GM06990 (cell line): ENCODE measurements around the gene ME2.
"Not testable (repeated sequence)": the region's sequence is repeated elsewhere in the genome, so short reads cannot be mapped to it uniquely, and the experiment has no call there.

Experiments used
- DNase-seq: peaks from one replicate; pipeline ENCODE4 v3.0.0-alpha.2; 2011; ENCODE audit not compliant: insufficient read length; ENCODE audit errors: extremely low read depth
- H3K27me3 ChIP-seq: replicated peaks from 2 replicates; pipeline ENCODE4 v1.6.0; 2011; ENCODE audit warnings: low read length; ENCODE audit not compliant: control insufficient read depth, insufficient read depth
- H3K36me3 ChIP-seq: 2 replicates; pipeline ENCODE4 v1.5.1; 2011; ENCODE audit warnings: low read length; ENCODE audit not compliant: control insufficient read depth, insufficient read depth
- H3K4me3 ChIP-seq: replicated peaks from 2 replicates; pipeline ENCODE4 v1.5.1; 2011; ENCODE audit warnings: low read depth, mild to moderate bottlenecking, control low read depth, low read length
- TF ChIP-seq, protein P1 (sequence below): IDR thresholded peaks from 2 replicates; pipeline ENCODE4 v1.5.1; 2011; ENCODE audit warnings: low read length, control low read depth, mild to moderate bottlenecking, inconsistent platforms; ENCODE audit not compliant: insufficient read depth, poor library complexity, severe bottlenecking

ME2 gene

DNA sequence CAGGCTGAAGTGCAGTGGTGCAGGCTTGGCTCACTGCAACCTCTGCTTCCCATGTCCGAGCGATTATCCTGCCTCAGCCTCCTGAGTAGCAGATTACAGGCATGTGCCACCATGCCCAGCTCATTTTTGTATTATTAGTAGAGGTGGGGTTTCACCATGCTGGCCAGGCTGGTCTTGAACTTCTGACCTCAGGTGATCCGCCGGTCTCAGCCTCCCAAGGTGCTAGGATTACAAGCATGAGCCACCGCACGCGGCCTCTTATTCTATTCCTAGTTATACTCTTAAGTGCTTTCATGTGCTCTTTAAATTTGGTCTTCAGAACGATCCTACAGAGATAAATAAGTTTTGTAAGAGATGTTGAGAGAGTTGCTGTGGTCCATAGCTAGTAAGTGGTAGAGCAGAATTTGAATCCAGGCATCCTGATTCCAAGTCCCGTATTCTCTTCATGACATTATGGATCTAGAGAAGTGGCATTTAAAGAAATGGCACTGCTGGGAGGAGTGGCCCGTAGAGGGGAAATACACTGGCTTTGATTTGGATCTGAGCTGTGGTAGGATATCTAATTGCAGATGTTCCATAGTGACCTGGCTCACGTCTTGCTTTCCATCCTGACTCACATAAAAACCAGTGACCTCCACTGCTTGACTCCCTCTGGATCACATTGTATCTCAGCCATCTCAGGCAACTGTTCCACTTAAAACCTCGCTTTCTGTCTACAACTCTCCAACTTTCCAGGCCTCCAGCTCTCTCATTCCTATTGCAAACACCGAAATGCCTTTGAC, 22.8 kb upstream of the ME2 start:
- Histone ChIP-seq H3K36me3 (no peaks in the 10 kb centered on the region), H3K4me3 (no peak overlapping the region), H3K27me3 (no peaks in the 10 kb centered on the region)
- TF ChIP-seq, protein P1, sequence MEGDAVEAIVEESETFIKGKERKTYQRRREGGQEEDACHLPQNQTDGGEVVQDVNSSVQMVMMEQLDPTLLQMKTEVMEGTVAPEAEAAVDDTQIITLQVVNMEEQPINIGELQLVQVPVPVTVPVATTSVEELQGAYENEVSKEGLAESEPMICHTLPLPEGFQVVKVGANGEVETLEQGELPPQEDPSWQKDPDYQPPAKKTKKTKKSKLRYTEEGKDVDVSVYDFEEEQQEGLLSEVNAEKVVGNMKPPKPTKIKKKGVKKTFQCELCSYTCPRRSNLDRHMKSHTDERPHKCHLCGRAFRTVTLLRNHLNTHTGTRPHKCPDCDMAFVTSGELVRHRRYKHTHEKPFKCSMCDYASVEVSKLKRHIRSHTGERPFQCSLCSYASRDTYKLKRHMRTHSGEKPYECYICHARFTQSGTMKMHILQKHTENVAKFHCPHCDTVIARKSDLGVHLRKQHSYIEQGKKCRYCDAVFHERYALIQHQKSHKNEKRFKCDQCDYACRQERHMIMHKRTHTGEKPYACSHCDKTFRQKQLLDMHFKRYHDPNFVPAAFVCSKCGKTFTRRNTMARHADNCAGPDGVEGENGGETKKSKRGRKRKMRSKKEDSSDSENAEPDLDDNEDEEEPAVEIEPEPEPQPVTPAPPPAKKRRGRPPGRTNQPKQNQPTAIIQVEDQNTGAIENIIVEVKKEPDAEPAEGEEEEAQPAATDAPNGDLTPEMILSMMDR: no peak
- DNase-seq: no peak

DNA sequence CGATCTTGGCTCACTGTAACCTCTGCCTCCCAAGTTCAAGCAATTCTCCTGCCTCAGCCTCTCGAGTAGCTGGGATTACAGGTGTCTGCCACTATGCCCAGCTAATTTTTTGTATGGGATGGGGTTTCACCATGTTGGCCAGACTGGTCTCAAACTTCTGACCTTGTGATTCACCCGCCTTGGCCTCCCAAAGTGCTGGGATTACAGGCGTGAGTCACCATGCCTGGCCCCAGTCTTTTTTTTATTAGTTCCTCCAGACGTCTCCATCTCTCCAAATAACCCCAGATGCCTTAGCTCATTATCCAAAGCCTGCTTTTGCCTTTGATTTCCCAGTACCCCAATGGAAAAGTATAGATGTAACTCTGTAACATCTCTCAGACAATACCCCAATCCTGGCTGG, 21.8 kb upstream of the ME2 start:
- not testable (repeated sequence) for H3K27me3 ChIP-seq, H3K36me3 ChIP-seq, H3K4me3 ChIP-seq, DNase-seq

DNA sequence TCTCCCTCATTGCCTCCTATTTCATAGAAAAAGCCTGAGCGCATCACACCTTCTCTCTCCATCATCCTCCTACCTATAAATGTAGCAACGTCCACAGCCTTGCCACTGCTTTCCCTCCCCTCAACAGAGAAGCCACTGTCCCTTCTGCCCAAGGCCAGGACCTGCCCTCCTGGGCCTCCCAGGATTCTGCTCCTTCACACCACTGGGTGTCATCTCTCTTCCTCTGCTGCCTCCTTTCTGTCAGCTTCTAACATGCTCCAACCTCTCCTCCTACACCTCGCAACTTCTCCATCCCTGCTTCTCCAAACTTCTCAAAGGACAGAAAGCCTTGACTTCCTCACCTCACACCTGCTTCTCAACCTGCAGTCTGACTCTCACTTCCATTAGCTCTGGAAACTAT, 21.2 kb upstream of the ME2 start:
- Histone ChIP-seq H3K36me3 (no peaks in the 10 kb centered on the region), H3K4me3 (no peak overlapping the region), H3K27me3 (no peaks in the 10 kb centered on the region)
- DNase-seq: no peak
- TF ChIP-seq, protein P1: no peak

DNA sequence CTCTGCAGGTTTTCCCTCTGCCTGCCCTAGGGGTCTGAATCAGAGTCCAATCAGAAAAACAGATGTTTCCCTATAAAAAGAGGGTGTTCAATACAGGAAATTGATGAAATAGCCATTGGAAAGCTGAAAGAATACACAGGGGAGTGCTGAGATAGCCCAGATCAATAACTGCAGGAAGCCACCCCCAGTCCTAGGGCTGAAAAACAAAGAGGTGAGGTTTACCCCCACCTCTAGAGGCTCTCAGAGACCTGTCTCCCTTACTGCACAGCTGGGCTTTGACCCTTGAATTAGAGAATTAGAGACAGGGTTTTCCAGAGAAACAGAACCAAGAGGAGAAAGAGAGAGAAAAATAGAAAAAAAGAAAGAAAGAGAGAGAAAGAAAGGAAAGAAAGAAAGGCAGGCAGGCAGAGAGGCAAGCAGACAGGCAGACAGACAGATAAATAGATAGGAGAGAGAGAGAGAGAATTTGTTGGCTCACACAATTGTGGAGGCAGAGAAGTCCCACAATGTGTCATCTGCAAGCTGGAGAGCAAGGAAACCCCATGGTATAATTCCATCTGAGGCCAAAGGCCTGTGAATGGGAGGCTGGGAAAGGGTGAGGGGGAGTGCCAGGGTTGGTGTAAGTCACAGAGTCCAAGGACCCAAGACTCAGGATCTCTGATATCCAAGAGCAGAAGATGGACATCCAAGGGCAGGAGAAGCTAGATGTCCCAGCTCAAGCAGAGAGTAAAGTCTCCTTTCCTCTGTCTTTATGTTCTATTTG, 18.9 kb upstream of the ME2 start:
- TF ChIP-seq, protein P1: no peak
- Histone ChIP-seq H3K27me3 (no peaks in the 10 kb centered on the region), H3K36me3 (no peaks in the 10 kb centered on the region)

DNA sequence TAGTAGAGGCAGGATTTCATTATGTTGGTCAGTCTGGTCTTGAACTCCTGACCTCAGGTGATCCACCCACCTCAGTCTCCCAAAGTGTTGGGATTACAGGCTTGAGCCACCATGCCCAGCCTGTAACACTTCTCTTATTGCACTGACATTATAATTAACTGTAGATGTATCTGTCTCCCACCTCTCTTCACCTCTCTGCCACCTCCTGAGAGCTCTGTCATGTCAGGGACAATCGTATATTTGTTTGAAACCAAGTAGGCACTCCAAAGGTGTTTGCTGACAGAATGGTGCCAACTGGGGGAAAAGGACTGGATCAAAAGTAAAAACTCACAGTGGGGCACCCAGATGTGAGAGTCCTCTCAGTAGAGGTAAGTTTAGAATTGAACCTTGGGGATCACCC, 17.3 kb upstream of the ME2 start:
- no peak overlapping the region for H3K4me3 ChIP-seq
- no peaks in the 10 kb centered on the region for H3K36me3 ChIP-seq
- TF ChIP-seq, protein P1: no peak

More for the DNA sequence above, 18.9 kb upstream of the ME2 start:
- H3K4me3 ChIP-seq: no peak overlapping the region
- DNase-seq: no peak

DNA sequence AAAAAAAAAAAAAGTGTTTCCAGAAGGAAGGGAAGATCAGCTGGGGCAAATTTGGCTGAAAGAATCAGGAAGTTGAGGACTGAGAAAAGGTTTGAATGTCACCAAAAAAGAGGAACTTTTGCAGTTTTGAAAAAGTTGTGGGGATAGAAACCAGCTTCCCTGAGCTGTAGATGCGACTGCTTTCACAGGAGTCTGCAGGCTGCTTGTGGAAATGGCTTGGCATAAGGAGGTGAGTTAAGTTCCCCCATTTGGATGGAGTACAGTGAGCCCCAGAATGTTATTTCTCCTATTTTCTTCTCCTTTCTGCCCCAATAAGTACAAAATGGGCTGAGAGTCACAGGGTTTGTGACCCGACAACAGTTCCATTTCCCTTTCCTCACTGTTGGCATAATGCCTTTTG, 16.5 kb upstream of the ME2 start:
- Histone ChIP-seq H3K4me3 (no peak overlapping the region), H3K36me3 (no peaks in the 10 kb centered on the region), H3K27me3 (no peaks in the 10 kb centered on the region)
- TF ChIP-seq, protein P1: no peak
- no peak for DNase-seq

More for the DNA sequence above, 17.3 kb upstream of the ME2 start:
- DNase-seq: no peak
- no peaks in the 10 kb centered on the region for H3K27me3 ChIP-seq
